H1 (cell line): ENCODE results near the gene RICTOR. TPM values are rescaled to one million over a fixed set of nuclear protein-coding genes. Genes with fewer than 3 reads are reported as not detected.

ENCODE experiments used
- CTCF ChIA-PET: fragments of 300-600 bp; sonication (Branson Sonifier 250); formaldehyde crosslinking; loops from one replicate; lab custom pipeline; 2021; ENCODE audit not compliant: partially characterized antibody; lab: Charles Lee
- POLR2A ChIA-PET: fragments of 300-600 bp; sonication (Branson Sonifier 250); formaldehyde crosslinking; loops from one replicate; lab custom pipeline; 2021; ENCODE audit warnings: inconsistent platforms; ENCODE audit not compliant: partially characterized antibody; lab: Charles Lee
- DNase-seq, 2 experiments: peaks; one replicate each; pipeline versions ENCODE4 v3.0.0 to v3.0.0-alpha.2; 2010 to 2022; ENCODE audit warnings: low spot score in 2 of 2, low read depth in 1 of 2, mixed read lengths in 1 of 2
- FAIRE-seq: peaks from 2 replicates; lab custom pipeline; 2011; peaks lifted over from hg19 to GRCh38; lab: Jason Lieb, UNC
- H2AFZ ChIP-seq: 2 replicates; pipeline ENCODE4 v1.8.1; 2012; ENCODE audit warnings: low read length, inconsistent platforms
- H2AK5ac ChIP-seq: 2 replicates; pipeline ENCODE4 v1.6.1; 2013; ENCODE audit warnings: low read depth, low read length
- H2BK120ac ChIP-seq: replicated peaks from 2 replicates; pipeline ENCODE3; 2013; ENCODE audit warnings: low read depth, low read length, inconsistent platforms
- H2BK12ac ChIP-seq: 2 replicates; pipeline ENCODE4 v1.6.1; 2013; ENCODE audit warnings: low read depth, low read length
- H2BK15ac ChIP-seq: 2 replicates; pipeline ENCODE4 v1.6.1; 2013; ENCODE audit warnings: low read length
- H2BK20ac ChIP-seq: 2 replicates; pipeline ENCODE4 v1.6.1; 2013; ENCODE audit warnings: low read length
- H2BK5ac ChIP-seq: 2 replicates; pipeline ENCODE4 v1.6.1; 2013; ENCODE audit warnings: low read depth, low read length
- H3K14ac ChIP-seq: 2 replicates; pipeline ENCODE4 v1.6.1; 2013; ENCODE audit warnings: inconsistent platforms; ENCODE audit not compliant: insufficient read length
- H3K18ac ChIP-seq: 2 replicates; pipeline ENCODE4 v1.6.1; 2013; ENCODE audit warnings: low read length; ENCODE audit errors: extremely low read depth
- H3K23ac ChIP-seq: 2 replicates; pipeline ENCODE4 v1.6.1; 2013; ENCODE audit warnings: inconsistent platforms; ENCODE audit not compliant: insufficient read length
- H3K23me2 ChIP-seq: 2 replicates; pipeline ENCODE4 v1.6.1; 2013; ENCODE audit warnings: low read depth, low read length
- H3K27ac ChIP-seq: 2 replicates; pipeline ENCODE4 v1.6.1; 2011; ENCODE audit warnings: low read depth, low read length, inconsistent platforms
- H3K27me3 ChIP-seq, 4 experiments: replicated peaks in 1 of 4; 1 replicate in 1 of 4; 2 replicates in 3 of 4; pipeline versions ENCODE4 v1.6.1 to v1.8.1; 2011 to 2013; ENCODE audit warnings: low read length in 3 of 4, mild to moderate bottlenecking in 3 of 4, inconsistent platforms in 2 of 4, mixed read lengths in 2 of 4, moderate library complexity in 1 of 4; ENCODE audit not compliant: control insufficient read depth in 3 of 4, insufficient read depth in 3 of 4; ENCODE audit errors: extremely low read depth in 1 of 4
- H3K36me3 ChIP-seq, 4 experiments: 2 replicates each; pipeline versions ENCODE4 v1.6.1 to v1.8.1; 2011 to 2013; ENCODE audit warnings: mild to moderate bottlenecking in 4 of 4, low read length in 3 of 4, moderate library complexity in 2 of 4, control low read depth in 1 of 4, inconsistent platforms in 1 of 4; ENCODE audit not compliant: insufficient read depth in 4 of 4, control insufficient read depth in 2 of 4
- H3K4ac ChIP-seq: replicated peaks from 2 replicates; pipeline ENCODE3; 2013; ENCODE audit warnings: low read length, low read depth, mixed read lengths, inconsistent platforms; ENCODE audit not compliant: insufficient read length
- H3K4me1 ChIP-seq, 4 experiments: replicated peaks in 1 of 4; 1 replicate in 1 of 4; 2 replicates in 3 of 4; pipeline versions ENCODE4 v1.6.1 to v1.8.1; 2011 to 2013; ENCODE audit warnings: low read length in 3 of 4, inconsistent platforms in 2 of 4, mixed read lengths in 1 of 4; ENCODE audit not compliant: insufficient read depth in 4 of 4, control insufficient read depth in 3 of 4
- H3K4me2 ChIP-seq, 2 experiments: 2 replicates each; pipeline versions ENCODE4 v1.6.1 to v1.8.1; 2011 to 2013; ENCODE audit warnings: low read depth in 2 of 2, low read length in 2 of 2, control low read depth in 1 of 2, inconsistent platforms in 1 of 2, mild to moderate bottlenecking in 1 of 2; ENCODE audit not compliant: insufficient read depth in 1 of 2
- H3K4me3 ChIP-seq, 4 experiments: fragments of 200-600, 300-600 bp in 1 of 4; sonication (generic), shearing (Covaris generic), sonication (Bioruptor Twin) in 1 of 4; 2 replicates each; pipeline versions ENCODE4 v1.5.1 to v1.8.1; 2011 to 2016; ENCODE audit warnings: low read length in 4 of 4, low read depth in 3 of 4, control low read depth in 2 of 4, inconsistent platforms in 2 of 4, mild to moderate bottlenecking in 2 of 4, mixed read lengths in 1 of 4, moderate library complexity in 1 of 4; ENCODE audit not compliant: insufficient read depth in 2 of 4; ENCODE audit errors: extremely low read depth in 1 of 4
- H3K56ac ChIP-seq: replicated peaks from 2 replicates; pipeline ENCODE3; 2013; ENCODE audit warnings: low read depth, mild to moderate bottlenecking, mixed read lengths, low read length, inconsistent platforms; ENCODE audit not compliant: insufficient read length
- H3K79me1 ChIP-seq: 2 replicates; pipeline ENCODE4 v1.6.1; 2013; ENCODE audit warnings: low read depth, low read length, control low read depth
- H3K79me2 ChIP-seq, 2 experiments: 2 replicates each; pipeline versions ENCODE4 v1.6.1 to v1.8.1; 2012 to 2013; ENCODE audit warnings: low read length in 2 of 2, mild to moderate bottlenecking in 2 of 2, inconsistent platforms in 1 of 2; ENCODE audit not compliant: insufficient read depth in 2 of 2, control insufficient read depth in 1 of 2
- H3K9ac ChIP-seq, 4 experiments: replicated peaks in 1 of 4; 1 replicate in 1 of 4; 2 replicates in 3 of 4; pipeline versions ENCODE4 v1.6.1 to v1.8.1; 2011 to 2013; ENCODE audit warnings: low read depth in 3 of 4, low read length in 3 of 4, control low read depth in 2 of 4, mild to moderate bottlenecking in 2 of 4, moderate library complexity in 2 of 4, inconsistent platforms in 1 of 4; ENCODE audit errors: extremely low read depth in 1 of 4
- H3K9me3 ChIP-seq, 2 experiments: 2 replicates each; pipeline versions ENCODE4 v1.6.1 to v1.8.1; 2012 to 2013; ENCODE audit warnings: mild to moderate bottlenecking in 2 of 2, moderate library complexity in 2 of 2, control low read depth in 1 of 2, inconsistent platforms in 1 of 2, low read depth in 1 of 2, low read length in 1 of 2, mixed read lengths in 1 of 2; ENCODE audit not compliant: insufficient read depth in 2 of 2
- H4K20me1 ChIP-seq, 2 experiments: replicated peaks in 1 of 2; 2 replicates each; pipeline versions ENCODE3 to v1.8.1; 2011 to 2013; ENCODE audit warnings: inconsistent platforms in 2 of 2, low read length in 2 of 2, mild to moderate bottlenecking in 1 of 2; ENCODE audit not compliant: insufficient read depth in 2 of 2, control insufficient read depth in 1 of 2
- H4K5ac ChIP-seq: 2 replicates; pipeline ENCODE4 v1.6.1; 2013; ENCODE audit warnings: low read length, low read depth, mixed read lengths, inconsistent platforms; ENCODE audit not compliant: insufficient read length
- H4K8ac ChIP-seq: 2 replicates; pipeline ENCODE4 v1.8.0; 2013; ENCODE audit warnings: mild to moderate bottlenecking, moderate library complexity, low read length, inconsistent platforms; ENCODE audit not compliant: insufficient read depth; ENCODE audit errors: extremely low read depth
- H4K91ac ChIP-seq: replicated peaks from 2 replicates; pipeline ENCODE3; 2013; ENCODE audit warnings: low read length, mixed read lengths, inconsistent platforms; ENCODE audit not compliant: insufficient read length
- BCL11A ChIP-seq, 2 experiments: IDR thresholded peaks; one replicate each; pipeline ENCODE4 v1.6.1; 2011; ENCODE audit warnings: low read depth in 2 of 2, low read length in 2 of 2, mild to moderate bottlenecking in 2 of 2
- FOSL1 ChIP-seq: IDR thresholded peaks from 2 replicates; pipeline ENCODE4 v1.6.1; 2011; ENCODE audit warnings: mild to moderate bottlenecking, low read depth, low read length, moderate library complexity; ENCODE audit not compliant: insufficient read depth
- SAP30 ChIP-seq: fragments of 300-600 bp; sonication (generic); IDR thresholded peaks from 2 replicates; pipeline ENCODE4 v1.7.1; 2012; ENCODE audit warnings: low read length, moderate library complexity, mild to moderate bottlenecking, inconsistent platforms; ENCODE audit not compliant: insufficient read depth, insufficient replicate concordance
- SP4 ChIP-seq: IDR thresholded peaks from 2 replicates; pipeline ENCODE4 v1.6.1; 2012; ENCODE audit warnings: low read length, inconsistent platforms
- TBP ChIP-seq: IDR thresholded peaks from 2 replicates; pipeline ENCODE4 v1.6.1; 2011; ENCODE audit warnings: low read depth, low read length, improper control_type of control experiment
- TCF12 ChIP-seq: IDR thresholded peaks from 2 replicates; pipeline ENCODE4 v1.6.1; 2011; ENCODE audit warnings: low read depth, mild to moderate bottlenecking, low read length
- WGBS, 2 experiments: shearing (Covaris generic) in 1 of 2; methylation state at CpG; one replicate each; pipeline versions ENCODE4 v1.1.6 to v1.1.7; 2013 to 2015; ENCODE audit warnings: low lambda C conversion rate in 2 of 2, mixed read lengths in 2 of 2, inconsistent platforms in 1 of 2, low coverage in 1 of 2, missing lambda C conversion rate in 1 of 2; ENCODE audit not compliant: insufficient replicate concordance in 2 of 2, insufficient coverage in 1 of 2, insufficient read length in 1 of 2; ENCODE audit errors: extremely low coverage in 1 of 2, missing lambda C conversion rate in 1 of 2; 5-methylcytosine and 5-hydroxymethylcytosine counted together
- polyA plus RNA-seq, 7 experiments: library from polyadenylated mRNA; depleted of rRNA in 3 of 7; stranded (reverse) in 5 of 7; unstranded in 2 of 7; fragments of >200 nt in 5 of 7; fragments of 200-250 nt in 2 of 7; gene quantifications; 1 replicate in 5 of 7; 2 replicates in 1 of 7; 4 replicates in 1 of 7; pipeline versions ENCODE4 v1.2.1 to v1.2.3, GENCODE V29; 2011 to 2013; ENCODE audit warnings: missing spikeins in 2 of 7, mixed read lengths in 2 of 7
- total RNA-seq: library from RNA; stranded (reverse); fragmentation: NEBNext Ultra II Directional; extraction: Animal tissue kit (Norgen Biotek cat#: 25700); gene quantifications from 2 replicates; pipeline ENCODE4 v1.2.1, GENCODE V29; 2021
- TF ChIP-seq, protein P1 (sequence below): IDR thresholded peaks from 2 replicates; pipeline ENCODE4 v1.6.1; 2012; ENCODE audit warnings: low read length, inconsistent platforms

Gene RICTOR
- total and polyA plus RNA-seq, 2 of the 8 experiments (the other 6 are each of a cell fraction or from before 2014, with no cell fraction given): 4.3 to 26.6 TPM

DNA sequence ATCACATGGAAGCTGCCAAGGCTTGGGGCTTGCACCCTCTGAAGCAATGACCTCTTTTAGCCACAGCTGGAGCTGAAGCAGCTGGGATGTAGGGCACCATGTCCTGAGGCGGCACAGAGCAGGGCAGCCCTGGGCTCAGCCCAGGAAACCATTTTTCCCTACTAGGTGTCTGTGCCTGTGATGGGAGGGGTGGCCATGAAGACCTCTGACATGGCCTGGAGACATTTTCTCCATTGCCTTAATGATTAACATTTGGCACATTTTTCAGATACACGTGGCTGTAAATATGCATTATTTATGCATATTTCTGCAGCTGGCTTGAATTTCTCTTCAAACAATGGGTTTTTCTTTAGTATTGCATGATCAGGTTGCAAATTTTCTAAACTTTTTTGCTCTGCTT is 146.7 kb downstream of the RICTOR start:
- ChIA-PET CTCF (no interaction called here), POLR2A (no interaction called here)
- no peak for DNase-seq
- no peak for FAIRE-seq
- no peak overlapping the region for H3K56ac ChIP-seq
- H3K23me2 ChIP-seq: no peaks in the 10 kb centered on the region; the same call in 1 of the 2 replicates
- peaks cover 0 to 3% of the 10 kb centered on the region in 2 experiments; a peak in 1 of 4 replicates for H3K9me3 ChIP-seq
- no peaks in the 10 kb centered on the region for H3K79me1 ChIP-seq
- no peak overlapping the region for H3K27ac ChIP-seq
- no peak overlapping the region for H3K14ac ChIP-seq
- H3K4me2 ChIP-seq: no peak overlapping the region
- 79% methylated on average over 2 of the region's 2 CpGs; no CpG with 5 or more reads in 1 of the 2 experiments for WGBS, 2 experiments
- H3K4me1 ChIP-seq: peaks cover 0 to 4% (median 2%) of the 10 kb centered on the region in 4 experiments; a peak in 2 of 7 replicates
- no peak overlapping the region for H3K9ac ChIP-seq
- no peak overlapping the region for H3K4me3 ChIP-seq
- H3K79me2 ChIP-seq: no peaks in the 10 kb centered on the region
- H4K5ac ChIP-seq: no peak overlapping the region
- H3K36me3 ChIP-seq: no peaks in the 10 kb centered on the region
- TF ChIP-seq, protein P1, sequence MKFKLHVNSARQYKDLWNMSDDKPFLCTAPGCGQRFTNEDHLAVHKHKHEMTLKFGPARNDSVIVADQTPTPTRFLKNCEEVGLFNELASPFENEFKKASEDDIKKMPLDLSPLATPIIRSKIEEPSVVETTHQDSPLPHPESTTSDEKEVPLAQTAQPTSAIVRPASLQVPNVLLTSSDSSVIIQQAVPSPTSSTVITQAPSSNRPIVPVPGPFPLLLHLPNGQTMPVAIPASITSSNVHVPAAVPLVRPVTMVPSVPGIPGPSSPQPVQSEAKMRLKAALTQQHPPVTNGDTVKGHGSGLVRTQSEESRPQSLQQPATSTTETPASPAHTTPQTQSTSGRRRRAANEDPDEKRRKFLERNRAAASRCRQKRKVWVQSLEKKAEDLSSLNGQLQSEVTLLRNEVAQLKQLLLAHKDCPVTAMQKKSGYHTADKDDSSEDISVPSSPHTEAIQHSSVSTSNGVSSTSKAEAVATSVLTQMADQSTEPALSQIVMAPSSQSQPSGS: no peak
- no peak for TF ChIP-seq SAP30
- no peak for TF ChIP-seq BCL11A (IDR thresholded peaks at IDR 0.05; ENCODE audit: low read depth in 2 of 2, low read length in 2 of 2)
- no peak for TF ChIP-seq SP4
- TF ChIP-seq TBP: no peak
- TF ChIP-seq TCF12: no peak
- no peak for TF ChIP-seq FOSL1
- TF ChIP-seq, all 59 proteins: peak for 0
- Histone ChIP-seq H4K91ac (no peak overlapping the region), H3K18ac (no peak overlapping the region), H2BK20ac (no peak overlapping the region), H4K20me1 (no peaks in the 10 kb centered on the region), H2AFZ (no peak overlapping the region), H2AK5ac (no peak overlapping the region), H2BK12ac (no peak overlapping the region), H3K27me3 (no peaks in the 10 kb centered on the region), H3K23ac (no peak overlapping the region), H4K8ac (no peak overlapping the region), H3K4ac (no peak overlapping the region), H2BK5ac (no peak overlapping the region), H2BK15ac (no peak overlapping the region), H2BK120ac (no peak overlapping the region)
